Measurements from ENCODE around the gene HOXA11. TPM values are rescaled to one million over a fixed set of nuclear protein-coding genes. Genes with fewer than 3 reads are reported as not detected.

The HOXA11 gene
- total and polyA plus RNA-seq, 2 of the 4 experiments (the other 2 are of a cell fraction): 0.05 TPM; not detected in 1

DNA sequence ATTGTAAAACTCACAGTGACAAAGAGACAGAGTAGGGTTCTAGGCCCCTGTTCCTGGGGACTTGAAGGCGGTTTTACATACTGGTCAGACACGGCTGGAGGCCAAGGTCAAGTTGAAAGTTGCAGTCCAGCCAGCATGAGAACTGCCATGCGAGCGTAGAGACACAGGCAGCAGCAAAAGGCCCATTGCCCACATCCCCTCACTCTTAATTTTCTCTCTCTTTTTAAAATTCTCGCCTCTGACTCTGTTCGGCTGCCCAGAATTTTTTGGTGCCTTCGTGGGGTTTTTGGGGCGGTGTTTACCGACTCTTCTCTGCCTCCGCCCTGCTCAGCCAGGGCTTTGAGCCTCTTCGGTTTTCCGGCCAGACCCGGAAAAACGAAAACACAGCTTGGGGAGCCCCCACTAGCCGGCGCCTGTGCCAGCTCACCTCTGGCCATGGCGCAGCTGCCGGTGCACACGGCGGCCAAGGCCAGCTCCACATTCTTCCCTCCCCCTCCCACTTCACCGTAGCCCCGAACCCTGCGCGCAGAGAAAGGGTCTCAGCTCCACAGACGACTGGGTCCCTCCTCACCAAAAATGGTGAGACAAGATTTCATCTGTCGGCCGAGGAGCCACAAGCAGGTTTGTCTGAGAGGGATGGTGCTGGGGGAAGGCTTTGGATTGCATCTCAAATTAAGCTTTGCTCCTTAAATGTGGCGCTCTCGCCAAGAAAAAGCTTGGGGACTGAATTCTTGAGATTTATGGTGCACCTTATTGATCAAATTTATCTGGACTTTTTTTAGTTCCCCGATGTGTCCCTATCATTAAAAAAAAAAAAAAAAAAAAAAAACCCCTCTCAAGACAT, 17.2 kb upstream of the HOXA11 start:
- no TSS peak for BruUV-seq (replicated peaks)
- H3K9me3 ChIP-seq (ENCODE audit: control insufficient read depth, insufficient read depth, low read length): peaks cover 11% of the 10 kb centered on the region; the same call in 1 of the 2 replicates
- no peak overlapping the region for H2BK120ac ChIP-seq (ENCODE audit: low read depth, low read length)
- H2BK5ac ChIP-seq (ENCODE audit: low read depth, low read length, poor library complexity, severe bottlenecking): no peak overlapping the region
- intact Hi-C loops (cut with micrococcal nuclease) (no loop called here), in situ Hi-C loops (cut with MboI; ENCODE audit: low sequenced_read_pairs) (loop anchor here (5.0 to 10.0 kb wide), 2 partner anchors 380 to 573 kb away; no protein-coding TSS in a partner anchor), dilution Hi-C loops (cut with HindIII; ENCODE audit: low sequenced_read_pairs, unreplicated experiment) (no loop called here)
- no peak overlapping the region for H3K14ac ChIP-seq (replicated peaks; ENCODE audit: low read depth, low read length)
- no peak overlapping the region for H2AK9ac ChIP-seq (replicated peaks; ENCODE audit: low read depth, low read length, poor library complexity)
- POLR2A ChIA-PET (ENCODE audit: unreplicated experiment): interaction anchor here (0.6 kb wide), 1 partner anchor 605 kb away, joined by 3 read pairs; no protein-coding TSS in a partner anchor
- H3K79me1 ChIP-seq (ENCODE audit: low read depth in 1 of 2, low read length in 2 of 2): no peaks in the 10 kb centered on the region
- no peak overlapping the region for H3K18ac ChIP-seq (ENCODE audit: low read depth, low read length)
- H2BK20ac ChIP-seq (ENCODE audit: low read depth, low read length): no peak overlapping the region
- H3K36me3 ChIP-seq (ENCODE audit: control insufficient read depth, insufficient read depth, low read length): no peaks in the 10 kb centered on the region
- ATAC-seq (ENCODE audit: low read depth): no peak
- peaks cover 2% of the 10 kb centered on the region; the same call in 1 of the 2 replicates for H3K4me1 ChIP-seq (ENCODE audit: control insufficient read depth, insufficient read depth, low read length)
- 0 out of 2 replicates have a peak overlapping the region, but pooled peaks have one; percentile 8 for H3K23ac ChIP-seq (ENCODE audit: low read depth, low read length)
- H4K5ac ChIP-seq (ENCODE audit: low read depth, low read length): no peak overlapping the region
- H3K4me2 ChIP-seq (ENCODE audit: low read depth, low read length): no peak overlapping the region
- H3K56ac ChIP-seq (ENCODE audit: extremely low read depth, insufficient read depth, low read length): no peak overlapping the region
- no peak overlapping the region for H2BK15ac ChIP-seq (ENCODE audit: low read depth, low read length)
- no peak overlapping the region for H2AK5ac ChIP-seq (ENCODE audit: low read depth, low read length)
- 9% methylated on average over 8 of the region's 30 CpGs; no CpG with 5 or more reads in 1 of the 2 experiments for WGBS, 2 experiments (ENCODE audit: extremely low coverage in 2 of 2, insufficient read length in 1 of 2)
- H2AFZ ChIP-seq (replicated peaks; ENCODE audit: low read length, poor library complexity): no peak overlapping the region
- no peak overlapping the region for H4K8ac ChIP-seq (ENCODE audit: low read depth in 2 of 2, low read length in 2 of 2)
- no peak overlapping the region for H3K4ac ChIP-seq (ENCODE audit: low read depth, low read length)
- no peak overlapping the region for H3K9ac ChIP-seq (ENCODE audit: low read depth, low read length)
- no peak overlapping the region for H3K27ac ChIP-seq (ENCODE audit: insufficient read depth, low read length)
- TF ChIP-seq POLR2A (IDR thresholded peaks at IDR 0.05; ENCODE audit: low read depth, low read length) (no peak), NFE2L2 (IDR thresholded peaks at IDR 0.05; ENCODE audit: low read depth, low read length) (no peak), MXI1 (IDR thresholded peaks at IDR 0.05; ENCODE audit: borderline replicate concordance, low read depth, low read length) (no peak), RFX5 (IDR thresholded peaks at IDR 0.05; ENCODE audit: low read depth, low read length) (no peak), MAFK (IDR thresholded peaks at IDR 0.05; ENCODE audit: low read depth, low read length) (no peak), RCOR1 (IDR thresholded peaks at IDR 0.05; ENCODE audit: insufficient replicate concordance, low read length) (no peak), SMC3 (IDR thresholded peaks at IDR 0.05; ENCODE audit: low read depth, low read length) (no peak), MAZ (IDR thresholded peaks at IDR 0.05; ENCODE audit: borderline replicate concordance, low read depth, low read length) (no peak)
- TF ChIP-seq, protein P1, sequence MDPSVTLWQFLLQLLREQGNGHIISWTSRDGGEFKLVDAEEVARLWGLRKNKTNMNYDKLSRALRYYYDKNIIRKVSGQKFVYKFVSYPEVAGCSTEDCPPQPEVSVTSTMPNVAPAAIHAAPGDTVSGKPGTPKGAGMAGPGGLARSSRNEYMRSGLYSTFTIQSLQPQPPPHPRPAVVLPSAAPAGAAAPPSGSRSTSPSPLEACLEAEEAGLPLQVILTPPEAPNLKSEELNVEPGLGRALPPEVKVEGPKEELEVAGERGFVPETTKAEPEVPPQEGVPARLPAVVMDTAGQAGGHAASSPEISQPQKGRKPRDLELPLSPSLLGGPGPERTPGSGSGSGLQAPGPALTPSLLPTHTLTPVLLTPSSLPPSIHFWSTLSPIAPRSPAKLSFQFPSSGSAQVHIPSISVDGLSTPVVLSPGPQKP (IDR thresholded peaks at IDR 0.05; ENCODE audit: borderline replicate concordance, low read depth, low read length): no peak
- TF ChIP-seq, protein P2, sequence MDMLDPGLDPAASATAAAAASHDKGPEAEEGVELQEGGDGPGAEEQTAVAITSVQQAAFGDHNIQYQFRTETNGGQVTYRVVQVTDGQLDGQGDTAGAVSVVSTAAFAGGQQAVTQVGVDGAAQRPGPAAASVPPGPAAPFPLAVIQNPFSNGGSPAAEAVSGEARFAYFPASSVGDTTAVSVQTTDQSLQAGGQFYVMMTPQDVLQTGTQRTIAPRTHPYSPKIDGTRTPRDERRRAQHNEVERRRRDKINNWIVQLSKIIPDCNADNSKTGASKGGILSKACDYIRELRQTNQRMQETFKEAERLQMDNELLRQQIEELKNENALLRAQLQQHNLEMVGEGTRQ (IDR thresholded peaks at IDR 0.05; ENCODE audit: low read depth, low read length): no peak
- H4K91ac ChIP-seq (ENCODE audit: insufficient read depth, low read depth, low read length): no peak overlapping the region
- CTCF ChIA-PET: no interaction called here
- no peak for DNase-seq
- peaks cover 5% of the 10 kb centered on the region; the same call in 1 of the 2 replicates for H3K9me1 ChIP-seq (ENCODE audit: insufficient read depth, low read length)
- no peak overlapping the region for H3K4me3 ChIP-seq (ENCODE audit: insufficient read depth, low read depth, low read length)
- peaks cover 24% of the 10 kb centered on the region for H4K20me1 ChIP-seq (ENCODE audit: insufficient read depth, low read length)
- peaks cover 96% of the 10 kb centered on the region for H3K27me3 ChIP-seq (ENCODE audit: control insufficient read depth, insufficient read depth, low read length)

Data from IMR-90 (cell line).